A673 (cell line): ENCODE results near the gene CCSER1. TPM values are rescaled to one million over a fixed set of nuclear protein-coding genes. Genes with fewer than 3 reads are reported as not detected.

Experiments used
- BruUV-seq: library from RNA; stranded (reverse); fragments of 400-500 nt; replicated peaks from 2 replicates; lab custom pipeline; 2021; lab: Mats Ljungman, UMichigan
- CTCF ChIA-PET: fragments of 300-600 bp; sonication (Branson Sonifier 250); formaldehyde crosslinking; loops from one replicate; lab custom pipeline; 2022; ENCODE audit warnings: antibody characterized with exemption; lab: Charles Lee
- POLR2A ChIA-PET: fragments of 300-600 bp; sonication (Branson Sonifier 250); formaldehyde crosslinking; loops from one replicate; lab custom pipeline; 2022; ENCODE audit warnings: antibody characterized with exemption; ENCODE audit not compliant: low non-redundant PET; lab: Charles Lee
- DNase-seq: peaks from one replicate; pipeline ENCODE4 v3.0.0-alpha.2; 2015; ENCODE audit warnings: low spot score
- H3K27ac ChIP-seq: fragments of 200-600 bp; sonication (generic); 2 replicates; pipeline ENCODE4 v1.5.1; 2016; ENCODE audit warnings: mixed run types, low read depth, mild to moderate bottlenecking, mixed read lengths, antibody characterized with exemption, low read length; ENCODE audit not compliant: poor library complexity, severe bottlenecking
- H3K27me3 ChIP-seq: fragments of 200-600 bp; sonication (generic); replicated peaks from 2 replicates; pipeline ENCODE4 v1.6.1; 2017; ENCODE audit warnings: mixed run types, low read depth, mild to moderate bottlenecking, mixed read lengths, antibody characterized with exemption, low read length; ENCODE audit not compliant: insufficient read depth, poor library complexity
- H3K36me3 ChIP-seq: fragments of 200-600 bp; sonication (generic); 2 replicates; pipeline ENCODE4 v1.6.1; 2016; ENCODE audit warnings: mixed run types, mild to moderate bottlenecking, mixed read lengths, antibody characterized with exemption, low read length; ENCODE audit not compliant: insufficient read depth, poor library complexity, severe bottlenecking
- H3K4me1 ChIP-seq: fragments of 200-600 bp; sonication (generic); 2 replicates; pipeline ENCODE4 v1.6.1; 2017; ENCODE audit warnings: mixed run types, mild to moderate bottlenecking, mixed read lengths, antibody characterized with exemption, low read length; ENCODE audit not compliant: insufficient read depth, poor library complexity, severe bottlenecking
- H3K4me3 ChIP-seq: fragments of 200-600 bp; sonication (generic); 2 replicates; pipeline ENCODE4 v1.5.1; 2016; ENCODE audit warnings: low read depth, mixed run types, mild to moderate bottlenecking, mixed read lengths, low read length; ENCODE audit not compliant: poor library complexity, severe bottlenecking
- H3K9me3 ChIP-seq: fragments of 200-600 bp; sonication (generic); 2 replicates; pipeline ENCODE4 v1.6.1; 2016; ENCODE audit warnings: mixed run types, low read depth, mild to moderate bottlenecking, mixed read lengths, antibody characterized with exemption, low read length; ENCODE audit not compliant: poor library complexity, severe bottlenecking
- EZH2 ChIP-seq: fragments of 200-600 bp; sonication (generic); IDR thresholded peaks from 2 replicates; pipeline ENCODE4 v1.6.1; 2017; ENCODE audit warnings: borderline replicate concordance, low read depth, mild to moderate bottlenecking, mixed read lengths, antibody characterized with exemption, low read length; ENCODE audit not compliant: poor library complexity, severe bottlenecking
- intact Hi-C: fragments of 100-400 bp; cut with micrococcal nuclease; formaldehyde crosslinking; loops from one replicate; pipeline ENCODE4 v1.10.0; 2022; ENCODE audit not compliant: unreplicated experiment
- total RNA-seq: library from RNA; stranded (reverse); gene quantifications from 2 replicates; pipeline ENCODE4 v1.2.3, GENCODE V29; 2021
- TF ChIP-seq, protein P1 (sequence below): fragments of 300-800, 200-600 bp; sonication (generic); conservative IDR thresholded peaks from 2 replicates; pipeline ENCODE4 v1.5.1; 2017; ENCODE audit warnings: low read depth, mild to moderate bottlenecking, antibody characterized with exemption, low read length, moderate library complexity, mixed read lengths

CCSER1 gene
- total RNA-seq, 1 experiment from 2014 or later = not detected

DNA sequence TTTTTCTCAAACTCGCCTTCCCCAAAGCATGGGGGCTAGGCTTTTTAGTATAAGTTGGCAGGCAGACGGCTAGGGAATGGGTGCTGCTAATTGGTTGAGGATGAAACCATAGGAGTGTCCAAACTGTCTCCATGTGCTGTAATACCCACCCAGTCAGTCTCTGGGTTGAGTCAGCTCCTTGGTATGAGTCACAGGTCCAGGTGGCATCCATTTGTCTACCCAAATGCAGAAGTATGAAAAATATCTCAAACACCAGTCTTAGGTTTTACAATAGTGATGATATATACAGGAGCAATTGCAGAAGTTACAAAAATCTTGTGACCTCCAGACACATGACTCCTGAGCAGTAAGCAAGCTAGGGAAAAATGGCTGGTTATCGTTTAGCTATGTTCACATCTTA lies 27.4 kb upstream of the CCSER1 start:
- Histone ChIP-seq H3K27me3 (no peaks in the 10 kb centered on the region), H3K36me3 (no peaks in the 10 kb centered on the region), H3K4me1 (no peaks in the 10 kb centered on the region), H3K27ac (no peak overlapping the region), H3K4me3 (no peak overlapping the region), H3K9me3 (no peaks in the 10 kb centered on the region)
- POLR2A ChIA-PET = no interaction called here
- CTCF ChIA-PET = no interaction called here
- no peak for TF ChIP-seq EZH2
- TF ChIP-seq, protein P1, sequence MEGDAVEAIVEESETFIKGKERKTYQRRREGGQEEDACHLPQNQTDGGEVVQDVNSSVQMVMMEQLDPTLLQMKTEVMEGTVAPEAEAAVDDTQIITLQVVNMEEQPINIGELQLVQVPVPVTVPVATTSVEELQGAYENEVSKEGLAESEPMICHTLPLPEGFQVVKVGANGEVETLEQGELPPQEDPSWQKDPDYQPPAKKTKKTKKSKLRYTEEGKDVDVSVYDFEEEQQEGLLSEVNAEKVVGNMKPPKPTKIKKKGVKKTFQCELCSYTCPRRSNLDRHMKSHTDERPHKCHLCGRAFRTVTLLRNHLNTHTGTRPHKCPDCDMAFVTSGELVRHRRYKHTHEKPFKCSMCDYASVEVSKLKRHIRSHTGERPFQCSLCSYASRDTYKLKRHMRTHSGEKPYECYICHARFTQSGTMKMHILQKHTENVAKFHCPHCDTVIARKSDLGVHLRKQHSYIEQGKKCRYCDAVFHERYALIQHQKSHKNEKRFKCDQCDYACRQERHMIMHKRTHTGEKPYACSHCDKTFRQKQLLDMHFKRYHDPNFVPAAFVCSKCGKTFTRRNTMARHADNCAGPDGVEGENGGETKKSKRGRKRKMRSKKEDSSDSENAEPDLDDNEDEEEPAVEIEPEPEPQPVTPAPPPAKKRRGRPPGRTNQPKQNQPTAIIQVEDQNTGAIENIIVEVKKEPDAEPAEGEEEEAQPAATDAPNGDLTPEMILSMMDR = no peak
- intact Hi-C loops = no loop called here
- DNase-seq = no peak
- no TSS peak for BruUV-seq

DNA sequence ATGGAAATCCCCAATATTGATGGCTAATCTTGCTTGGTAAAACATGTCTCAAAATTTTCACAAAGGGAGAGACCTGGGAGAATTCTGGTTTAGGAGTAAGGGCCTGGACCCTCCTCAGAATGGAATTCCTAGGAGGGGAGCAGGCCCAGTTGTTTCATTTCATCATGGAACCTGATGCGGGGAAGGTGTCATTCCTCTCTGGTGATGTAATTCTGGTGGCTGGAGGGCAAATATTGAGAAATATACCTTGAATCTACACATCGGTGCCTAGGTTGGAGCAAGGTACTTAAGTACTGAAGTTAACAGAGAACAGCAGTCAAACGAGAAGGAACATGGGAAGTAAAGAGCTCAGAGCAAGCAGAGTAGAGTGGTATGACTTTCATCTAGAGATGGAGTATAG lies 23.2 kb upstream of the CCSER1 start:
- Histone ChIP-seq H3K4me3 (no peak overlapping the region), H3K27ac (no peak overlapping the region), H3K4me1 (no peaks in the 10 kb centered on the region), H3K9me3 (no peaks in the 10 kb centered on the region), H3K36me3 (no peaks in the 10 kb centered on the region), H3K27me3 (no peaks in the 10 kb centered on the region)
- BruUV-seq = no TSS peak
- TF ChIP-seq EZH2 = no peak
- TF ChIP-seq, protein P1 = no peak
- intact Hi-C loops = no loop called here
- DNase-seq = no peak
- POLR2A ChIA-PET = no interaction called here
- CTCF ChIA-PET = no interaction called here

DNA sequence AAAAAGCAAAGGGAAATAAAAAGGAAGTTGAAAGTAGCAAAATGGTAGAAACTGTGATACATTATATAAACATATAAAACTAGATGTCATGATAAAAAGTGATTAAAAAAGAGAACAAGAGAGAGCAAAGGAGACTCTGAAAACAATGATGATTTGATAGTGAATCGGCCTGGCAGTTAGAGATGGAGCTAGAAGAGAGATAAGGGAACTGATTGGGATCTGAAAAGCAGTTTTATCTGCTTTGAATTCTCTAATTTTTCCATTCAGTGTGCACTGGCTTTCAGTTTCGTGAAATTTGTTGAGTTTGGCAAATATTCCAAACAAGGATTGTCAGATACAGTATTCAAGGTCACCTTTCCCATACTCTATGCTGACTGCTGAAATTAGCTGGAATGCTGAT lies 21.9 kb upstream of the CCSER1 start:
- POLR2A ChIA-PET = no interaction called here

More for the DNA sequence above, 21.9 kb upstream of the CCSER1 start:
- Histone ChIP-seq H3K9me3 (no peaks in the 10 kb centered on the region), H3K27ac (no peak overlapping the region), H3K4me3 (no peak overlapping the region), H3K27me3 (no peaks in the 10 kb centered on the region), H3K36me3 (no peaks in the 10 kb centered on the region), H3K4me1 (no peaks in the 10 kb centered on the region)
- intact Hi-C loops = no loop called here
- no peak for DNase-seq
- CTCF ChIA-PET = no interaction called here
- BruUV-seq = no TSS peak
- TF ChIP-seq, protein P1 = no peak
- no peak for TF ChIP-seq EZH2
